Ectodermal cell (in vitro differentiated cells): ENCODE data around the gene EXOG.

Experiments used
- H3K27ac ChIP-seq: 2 replicates; pipeline ENCODE4 v1.7.0; 2013; ENCODE audit warnings: mild to moderate bottlenecking, low read depth, low read length; ENCODE audit not compliant: insufficient read depth, poor library complexity, severe bottlenecking
- H3K27me3 ChIP-seq: 2 replicates; pipeline ENCODE4 v1.7.0; 2013; ENCODE audit warnings: mild to moderate bottlenecking, low read length; ENCODE audit not compliant: insufficient read depth, control insufficient read depth, poor library complexity, severe bottlenecking
- H3K36me3 ChIP-seq: one replicate; pipeline ENCODE4 v1.7.0; 2013; ENCODE audit warnings: low read length; ENCODE audit not compliant: control insufficient read depth, insufficient read depth
- H3K4me1 ChIP-seq: one replicate; pipeline ENCODE4 v1.7.0; 2013; ENCODE audit warnings: low read length; ENCODE audit not compliant: control insufficient read depth, insufficient read depth
- H3K4me3 ChIP-seq: 2 replicates; pipeline ENCODE4 v1.7.0; 2013; ENCODE audit warnings: low read depth, low read length, control low read depth; ENCODE audit not compliant: insufficient read depth
- H3K9me3 ChIP-seq: 2 replicates; pipeline ENCODE4 v1.7.0; 2013; ENCODE audit warnings: mild to moderate bottlenecking, low read length, moderate library complexity; ENCODE audit not compliant: control insufficient read depth
- WGBS, 2 experiments: methylation state at CpG; one replicate each; pipeline ENCODE4 v1.1.7; 2013; ENCODE audit warnings: missing lambda C conversion rate in 2 of 2; 5-methylcytosine and 5-hydroxymethylcytosine counted together

EXOG gene

DNA sequence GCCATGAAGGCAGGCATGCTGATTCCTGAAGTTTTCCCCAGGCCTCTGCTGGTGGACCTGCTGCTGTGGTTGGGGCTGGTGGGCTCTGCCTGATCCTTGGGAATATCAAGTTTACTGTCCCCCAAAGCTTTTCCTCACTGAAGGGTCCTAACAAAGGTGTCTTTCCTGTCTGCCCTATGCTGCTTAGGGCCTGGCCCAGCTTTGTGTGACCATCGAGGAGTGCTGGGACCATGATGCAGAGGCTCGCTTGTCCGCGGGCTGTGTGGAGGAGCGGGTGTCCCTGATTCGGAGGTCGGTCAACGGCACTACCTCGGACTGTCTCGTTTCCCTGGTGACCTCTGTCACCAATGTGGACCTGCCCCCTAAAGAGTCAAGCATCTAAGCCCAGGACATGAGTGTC is 13.2 kb upstream of the EXOG start:
- WGBS, 2 experiments: 90 to 91% methylated on average over 10 of the region's 10 CpGs
- no peak overlapping the region for H3K4me3 ChIP-seq
- no peaks in the 10 kb centered on the region for H3K27me3 ChIP-seq
- peaks cover 50% of the 10 kb centered on the region for H3K36me3 ChIP-seq
- H3K27ac ChIP-seq: no peak overlapping the region
- no peaks in the 10 kb centered on the region for H3K4me1 ChIP-seq
- H3K9me3 ChIP-seq: no peaks in the 10 kb centered on the region

GRCh38 chr3:38487323-38487722 is 8.8 kb upstream of the EXOG start:
- Histone ChIP-seq H3K4me1 (no peaks in the 10 kb centered on the region), H3K4me3 (no peak overlapping the region), H3K36me3 (peaks cover 18% of the 10 kb centered on the region), H3K9me3 (no peaks in the 10 kb centered on the region), H3K27ac (no peak overlapping the region), H3K27me3 (no peaks in the 10 kb centered on the region)
- 87 to 89% methylated on average over 3 of the region's 3 CpGs for WGBS, 2 experiments

GRCh38 chr3:38488949-38489348 is 7.2 kb upstream of the EXOG start:
- H3K27ac ChIP-seq: no peak overlapping the region
- no CpG with 5 or more reads among the region's 2 CpGs for WGBS, 2 experiments

DNA sequence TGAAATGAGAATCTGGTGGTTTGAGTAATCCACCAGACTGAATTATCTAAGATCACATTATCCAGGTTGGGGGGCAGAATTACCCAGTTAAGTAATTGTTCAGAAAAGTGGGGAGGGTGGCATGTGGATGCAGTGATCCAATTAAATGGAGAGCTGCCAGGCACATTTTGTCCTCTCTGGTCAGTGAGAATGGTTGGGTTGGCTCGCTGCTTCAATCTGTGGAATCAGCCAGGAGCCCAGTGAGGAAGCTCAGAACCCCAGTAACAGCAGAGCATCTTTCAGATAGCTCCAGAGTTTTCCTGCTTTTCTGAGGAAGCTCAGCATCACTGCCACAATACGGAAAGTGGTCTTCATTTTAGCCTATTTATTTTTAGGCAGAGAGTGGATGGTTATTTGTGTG is 6.4 kb upstream of the EXOG start:
- Histone ChIP-seq H3K9me3 (no peaks in the 10 kb centered on the region), H3K4me1 (no peaks in the 10 kb centered on the region), H3K27me3 (no peaks in the 10 kb centered on the region), H3K4me3 (no peak overlapping the region), H3K36me3 (peaks cover 4% of the 10 kb centered on the region), H3K27ac (no peak overlapping the region)
- 94 to 98% methylated on average over 2 of the region's 2 CpGs for WGBS, 2 experiments

More at GRCh38 chr3:38488949-38489348, 7.2 kb upstream of the EXOG start:
- no peaks in the 10 kb centered on the region for H3K27me3 ChIP-seq
- H3K4me1 ChIP-seq: no peaks in the 10 kb centered on the region
- no peaks in the 10 kb centered on the region for H3K9me3 ChIP-seq
- no peak overlapping the region for H3K4me3 ChIP-seq
- peaks cover 10% of the 10 kb centered on the region for H3K36me3 ChIP-seq

- H3K4me3 ChIP-seq: no peak overlapping the region
- WGBS, 2 experiments: 87 to 89% methylated on average over 11 of the region's 11 CpGs
- H3K27ac ChIP-seq: no peak overlapping the region
- H3K36me3 ChIP-seq: peaks cover 4% of the 10 kb centered on the region
- no peaks in the 10 kb centered on the region for H3K27me3 ChIP-seq
- H3K9me3 ChIP-seq: no peaks in the 10 kb centered on the region
- no peaks in the 10 kb centered on the region for H3K4me1 ChIP-seq
Observed at GRCh38 chr3:38490281-38491030, 5.7 kb upstream of the EXOG start.

DNA sequence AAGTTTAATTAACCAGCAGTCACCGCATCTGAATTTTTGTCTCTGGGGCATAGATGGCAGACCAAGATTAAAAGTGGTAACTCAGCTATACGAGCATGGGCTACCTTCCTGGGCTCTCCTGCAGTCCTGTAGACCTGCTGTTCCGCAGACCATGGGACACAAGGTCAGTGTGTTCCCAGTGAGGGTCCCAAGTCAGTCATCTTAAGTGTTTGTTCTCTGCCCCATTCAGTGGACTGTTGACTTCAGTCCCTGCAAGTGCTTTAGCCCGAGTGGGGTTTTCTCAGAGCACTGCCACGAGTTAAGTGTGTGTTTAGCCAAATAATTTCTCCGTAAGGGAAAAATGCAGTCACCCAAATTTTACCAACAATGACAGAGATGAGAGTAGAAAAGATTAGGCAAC is 4.9 kb upstream of the EXOG start:
- no peak overlapping the region for H3K27ac ChIP-seq
- H3K27me3 ChIP-seq: no peaks in the 10 kb centered on the region
- H3K4me3 ChIP-seq: no peak overlapping the region
- 94 to 95% methylated on average over 6 of the region's 6 CpGs for WGBS, 2 experiments
- no peaks in the 10 kb centered on the region for H3K9me3 ChIP-seq
- H3K4me1 ChIP-seq: no peaks in the 10 kb centered on the region
- peaks cover 4% of the 10 kb centered on the region for H3K36me3 ChIP-seq

DNA sequence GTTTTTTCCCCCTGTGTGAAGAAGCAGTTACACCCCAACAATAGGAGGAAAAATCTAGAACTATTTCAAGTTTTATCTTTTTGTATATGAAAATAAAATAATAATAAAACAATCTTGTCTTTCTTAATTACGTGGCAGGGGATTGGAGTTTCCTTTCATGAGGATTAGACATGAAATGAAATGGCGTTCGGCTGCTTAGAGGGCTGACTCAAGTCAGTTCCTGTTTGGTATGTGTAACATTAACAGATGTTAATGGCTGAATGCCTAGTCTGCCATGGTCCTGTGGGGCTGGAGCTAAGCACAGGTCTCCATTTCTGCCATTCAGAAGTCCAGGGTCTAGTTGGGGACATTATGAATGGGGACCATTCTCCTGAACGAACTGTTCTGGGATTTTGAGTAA is 3.1 kb upstream of the EXOG start:
- 95 to 96% methylated on average over 4 of the region's 4 CpGs for WGBS, 2 experiments
- Histone ChIP-seq H3K27ac (no peak overlapping the region), H3K9me3 (no peaks in the 10 kb centered on the region), H3K4me1 (peaks cover 4% of the 10 kb centered on the region), H3K36me3 (peaks cover 4% of the 10 kb centered on the region), H3K27me3 (no peaks in the 10 kb centered on the region), H3K4me3 (no peak overlapping the region)

GRCh38 chr3:38497031-38497430 is 891 bp downstream of the EXOG start:
- Histone ChIP-seq H3K27ac (no peak overlapping the region), H3K36me3 (no peaks in the 10 kb centered on the region), H3K27me3 (no peaks in the 10 kb centered on the region), H3K4me1 (peaks cover 4% of the 10 kb centered on the region), H3K4me3 (peak overlapping the region; percentile 56), H3K9me3 (no peaks in the 10 kb centered on the region)
- WGBS, 2 experiments: 44 to 46% methylated on average over 4 of the region's 4 CpGs

GRCh38 chr3:38500688-38501417 is 4.7 kb downstream of the EXOG start:
- WGBS, 2 experiments: 100% methylated on average over 1 of the region's 2 CpGs
- Histone ChIP-seq H3K36me3 (no peaks in the 10 kb centered on the region), H3K27ac (no peak overlapping the region)

GRCh38 chr3:38507120-38507519 is 11.0 kb downstream of the EXOG start:
- Histone ChIP-seq H3K36me3 (no peaks in the 10 kb centered on the region), H3K9me3 (no peaks in the 10 kb centered on the region), H3K4me3 (no peak overlapping the region), H3K4me1 (no peaks in the 10 kb centered on the region), H3K27me3 (no peaks in the 10 kb centered on the region), H3K27ac (no peak overlapping the region)
- WGBS, 2 experiments: 93 to 99% methylated on average over 2 of the region's 2 CpGs

More at GRCh38 chr3:38500688-38501417, 4.7 kb downstream of the EXOG start:
- H3K4me3 ChIP-seq: no peak overlapping the region
- no peaks in the 10 kb centered on the region for H3K9me3 ChIP-seq
- H3K4me1 ChIP-seq: peaks cover 4% of the 10 kb centered on the region
- no peaks in the 10 kb centered on the region for H3K27me3 ChIP-seq
